ENCODE data around the gene IGFBP5. TPM values are rescaled to one million over a fixed set of nuclear protein-coding genes. Genes with fewer than 3 reads are reported as not detected.

Gene IGFBP5
- total RNA-seq, 2 experiments from 2014 or later, result not detected

GRCh38 chr2:216663846-216664245, 31.5 kb downstream of the IGFBP5 start:
- peaks cover 5% of the 10 kb centered on the region for H3K36me3 Mint-ChIP-seq (ENCODE audit: low read depth)
- H3K4me1 Mint-ChIP-seq (ENCODE audit: low read depth), result no peaks in the 10 kb centered on the region
- no peak overlapping the region for H3K27ac Mint-ChIP-seq
- no peak for TF ChIP-seq CTCF (IDR thresholded peaks at IDR 0.05)
- ChIA-PET CTCF (interaction anchor here (0.9 to 12.7 kb wide), 6 partner anchors 14 to 259 kb away, joined by 3 to 311 read pairs (median 3); no protein-coding TSS in a partner anchor), POLR2A (interaction anchor here (1.0 to 1.5 kb wide), 2 partner anchors 148 to 156 kb away, joined by 3 read pairs; no protein-coding TSS in a partner anchor)
- no peaks in the 10 kb centered on the region for H3K9me3 Mint-ChIP-seq
- ATAC-seq (no peak), DNase-seq (no peak)
- intact Hi-C loops (cut with micrococcal nuclease), result no loop called here
- H3K27me3 Mint-ChIP-seq, result no peaks in the 10 kb centered on the region
- H3K4me3 Mint-ChIP-seq, result no peak overlapping the region

DNA sequence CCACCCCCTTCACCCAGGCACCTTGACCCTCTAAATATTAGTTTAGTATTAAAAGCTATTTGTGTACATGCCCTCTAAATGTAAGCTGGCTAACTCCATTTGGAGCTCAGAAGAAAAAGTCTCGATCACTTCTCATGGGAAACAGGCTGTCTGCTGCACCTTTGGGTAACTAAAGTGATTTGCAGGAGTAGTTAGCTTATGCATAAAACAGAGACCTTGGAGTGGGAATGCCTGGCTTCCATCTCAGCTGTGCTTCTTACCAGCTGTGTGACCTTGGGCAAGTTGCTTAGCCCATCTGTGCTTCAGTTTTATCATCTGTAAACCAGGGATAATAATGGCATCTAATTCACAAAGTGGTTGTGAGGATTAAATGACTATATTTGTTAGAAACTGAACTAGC, 32.2 kb downstream of the IGFBP5 start:
- H3K9me3 Mint-ChIP-seq, result no peaks in the 10 kb centered on the region

GRCh38 chr2:216661639-216662375, 33.5 kb downstream of the IGFBP5 start:
- CTCF ChIA-PET, result interaction anchor here (0.6 to 12.7 kb wide), 5 partner anchors 9 to 603 kb away, joined by 3 to 311 read pairs (median 3); no protein-coding TSS in a partner anchor

More for the DNA sequence above, 32.2 kb downstream of the IGFBP5 start:
- Mint-ChIP-seq H3K27me3 (no peaks in the 10 kb centered on the region), H3K4me3 (no peak overlapping the region), H3K4me1 (ENCODE audit: low read depth) (no peaks in the 10 kb centered on the region), H3K36me3 (ENCODE audit: low read depth) (peaks cover 5% of the 10 kb centered on the region), H3K27ac (no peak overlapping the region)
- ATAC-seq (no peak), DNase-seq (no peak)
- ChIA-PET CTCF (interaction anchor here (1.0 to 12.7 kb wide), 4 partner anchors 21 to 259 kb away, joined by 3 to 311 read pairs (median 4); no protein-coding TSS in a partner anchor), POLR2A (interaction anchor here (1.0 to 1.5 kb wide), 2 partner anchors 147 to 156 kb away, joined by 3 read pairs; no protein-coding TSS in a partner anchor)
- no peak for TF ChIP-seq CTCF (IDR thresholded peaks at IDR 0.05)
- intact Hi-C loops (cut with micrococcal nuclease), result no loop called here

GRCh38 chr2:216661051-216661450, 34.3 kb downstream of the IGFBP5 start:
- Mint-ChIP-seq H3K36me3 (ENCODE audit: low read depth) (peaks cover 5% of the 10 kb centered on the region), H3K4me3 (no peak overlapping the region), H3K9me3 (no peaks in the 10 kb centered on the region), H3K27me3 (no peaks in the 10 kb centered on the region), H3K4me1 (ENCODE audit: low read depth) (no peaks in the 10 kb centered on the region), H3K27ac (no peak overlapping the region)
- ChIA-PET CTCF (interaction anchor here (12.7 kb wide), 1 partner anchor 140 kb away, joined by 311 read pairs; no protein-coding TSS in a partner anchor), POLR2A (interaction anchor here (0.6 to 0.9 kb wide), 2 partner anchors 10 to 1122 kb away, joined by 3 read pairs; no protein-coding TSS in a partner anchor)
- no peak for ATAC-seq
- no peak for TF ChIP-seq CTCF (IDR thresholded peaks at IDR 0.05)
- intact Hi-C loops (cut with micrococcal nuclease), result no loop called here
- DNase-seq, result no peak

More at GRCh38 chr2:216661639-216662375, 33.5 kb downstream of the IGFBP5 start:
- peak; percentile 23 for TF ChIP-seq CTCF (IDR thresholded peaks at IDR 0.05)
- ATAC-seq (no peak), DNase-seq (peak; percentile 51)
- POLR2A ChIA-PET, result interaction anchor here (0.9 kb wide), 1 partner anchor 10 kb away, joined by 3 read pairs; no protein-coding TSS in a partner anchor
- no peak overlapping the region for H3K27ac Mint-ChIP-seq
- no peak overlapping the region for H3K4me3 Mint-ChIP-seq
- no peaks in the 10 kb centered on the region for H3K27me3 Mint-ChIP-seq
- H3K9me3 Mint-ChIP-seq, result no peaks in the 10 kb centered on the region
- no peaks in the 10 kb centered on the region for H3K4me1 Mint-ChIP-seq (ENCODE audit: low read depth)
- H3K36me3 Mint-ChIP-seq (ENCODE audit: low read depth), result peaks cover 5% of the 10 kb centered on the region
- intact Hi-C loops (cut with micrococcal nuclease), result no loop called here

- no peaks in the 10 kb centered on the region for H3K9me3 Mint-ChIP-seq
- H3K27ac Mint-ChIP-seq, result no peak overlapping the region
Measured at GRCh38 chr2:216660496-216660895, 34.9 kb downstream of the IGFBP5 start.

More at GRCh38 chr2:216660496-216660895, 34.9 kb downstream of the IGFBP5 start:
- DNase-seq (no peak), ATAC-seq (no peak)
- Mint-ChIP-seq H3K4me1 (ENCODE audit: low read depth) (no peaks in the 10 kb centered on the region), H3K27me3 (no peaks in the 10 kb centered on the region), H3K36me3 (ENCODE audit: low read depth) (peaks cover 5% of the 10 kb centered on the region), H3K4me3 (no peak overlapping the region)
- ChIA-PET POLR2A (interaction anchor here (0.6 kb wide), 1 partner anchor 1122 kb away, joined by 3 read pairs; no protein-coding TSS in a partner anchor), CTCF (interaction anchor here (0.8 to 12.7 kb wide), 2 partner anchors 22 to 139 kb away, joined by 3 to 311 read pairs; no protein-coding TSS in a partner anchor)
- intact Hi-C loops (cut with micrococcal nuclease), result no loop called here
- no peak for TF ChIP-seq CTCF (IDR thresholded peaks at IDR 0.05)
